Neural crest cell (in vitro differentiated cells): ENCODE data around the gene TBC1D2B. TPM values are rescaled to one million over a fixed set of nuclear protein-coding genes. Genes with fewer than 3 reads are reported as not detected.

Experiments
- DNase-seq: peaks from one replicate; pipeline ENCODE4 v3.0.0; 2021; ENCODE audit warnings: low read depth, mixed read lengths, low spot score
- H3K27ac Mint-ChIP-seq: one replicate; pipeline ENCODE4 v1.8.0; 2021; ENCODE audit warnings: mild to moderate bottlenecking, mixed read lengths; ENCODE audit not compliant: unreplicated experiment
- H3K27me3 Mint-ChIP-seq: 2 replicates; pipeline ENCODE4 v1.8.0; 2021; ENCODE audit warnings: low read depth, mild to moderate bottlenecking, mixed read lengths
- H3K36me3 Mint-ChIP-seq: 2 replicates; pipeline ENCODE4 v1.8.0; 2021; ENCODE audit warnings: low read depth, mild to moderate bottlenecking, mixed read lengths
- H3K4me1 Mint-ChIP-seq: 2 replicates; pipeline ENCODE4 v1.8.0; 2021; ENCODE audit warnings: mixed read lengths
- H3K4me3 Mint-ChIP-seq: one replicate; pipeline ENCODE4 v1.8.0; 2021; ENCODE audit warnings: mild to moderate bottlenecking, mixed read lengths
- H3K9me3 Mint-ChIP-seq: 2 replicates; pipeline ENCODE4 v1.8.0; 2021; ENCODE audit warnings: mixed read lengths
- total RNA-seq: library from RNA; stranded (reverse); gene quantifications from 2 replicates; pipeline ENCODE4 v1.2.1, GENCODE V29; 2021
- TF ChIP-seq, protein P1 (sequence below): fragments of 200-600 bp; sonication (generic); conservative IDR thresholded peaks from 2 replicates; pipeline ENCODE4 v1.5.0; 2021; ENCODE audit warnings: antibody characterized with exemption, mild to moderate bottlenecking

TBC1D2B gene
- total RNA-seq, 1 donor from 2014 or later, result 21.8 TPM

- Mint-ChIP-seq H3K36me3 (peaks cover 4% of the 10 kb centered on the region), H3K27ac (peak overlapping the region; percentile 78), H3K4me1 (no peaks in the 10 kb centered on the region), H3K27me3 (no peaks in the 10 kb centered on the region), H3K4me3 (no peak overlapping the region), H3K9me3 (no peaks in the 10 kb centered on the region)
- DNase-seq, result no peak
- TF ChIP-seq, protein P1, sequence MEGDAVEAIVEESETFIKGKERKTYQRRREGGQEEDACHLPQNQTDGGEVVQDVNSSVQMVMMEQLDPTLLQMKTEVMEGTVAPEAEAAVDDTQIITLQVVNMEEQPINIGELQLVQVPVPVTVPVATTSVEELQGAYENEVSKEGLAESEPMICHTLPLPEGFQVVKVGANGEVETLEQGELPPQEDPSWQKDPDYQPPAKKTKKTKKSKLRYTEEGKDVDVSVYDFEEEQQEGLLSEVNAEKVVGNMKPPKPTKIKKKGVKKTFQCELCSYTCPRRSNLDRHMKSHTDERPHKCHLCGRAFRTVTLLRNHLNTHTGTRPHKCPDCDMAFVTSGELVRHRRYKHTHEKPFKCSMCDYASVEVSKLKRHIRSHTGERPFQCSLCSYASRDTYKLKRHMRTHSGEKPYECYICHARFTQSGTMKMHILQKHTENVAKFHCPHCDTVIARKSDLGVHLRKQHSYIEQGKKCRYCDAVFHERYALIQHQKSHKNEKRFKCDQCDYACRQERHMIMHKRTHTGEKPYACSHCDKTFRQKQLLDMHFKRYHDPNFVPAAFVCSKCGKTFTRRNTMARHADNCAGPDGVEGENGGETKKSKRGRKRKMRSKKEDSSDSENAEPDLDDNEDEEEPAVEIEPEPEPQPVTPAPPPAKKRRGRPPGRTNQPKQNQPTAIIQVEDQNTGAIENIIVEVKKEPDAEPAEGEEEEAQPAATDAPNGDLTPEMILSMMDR, result no peak
Measured at GRCh38 chr15:78016860-78017259, 60.7 kb downstream of the TBC1D2B start.

DNA sequence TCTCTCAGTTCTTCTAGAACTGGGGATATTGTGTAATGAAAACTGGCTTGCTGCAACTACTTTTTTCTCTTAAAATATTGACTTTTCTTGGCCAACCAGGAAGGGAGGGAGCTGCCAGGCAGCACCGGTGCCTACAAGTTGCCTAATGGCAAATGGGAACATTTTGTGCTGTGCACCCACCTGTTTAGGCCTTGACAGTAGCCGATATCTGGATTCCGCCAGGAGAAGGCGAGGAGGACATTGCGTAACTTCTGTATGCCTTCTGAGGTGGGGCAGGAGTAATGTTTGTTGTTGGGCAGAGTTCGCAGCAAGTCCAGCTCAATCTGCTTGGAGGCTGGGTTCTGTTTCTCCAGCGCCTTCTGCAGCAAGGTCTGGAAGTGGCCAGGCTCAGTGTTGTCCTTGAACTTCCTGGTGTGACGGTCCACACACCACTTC, 64.9 kb downstream of the TBC1D2B start:
- no peak for DNase-seq
- TF ChIP-seq, protein P1, result no peak
- Mint-ChIP-seq H3K9me3 (no peaks in the 10 kb centered on the region), H3K27me3 (no peaks in the 10 kb centered on the region), H3K4me3 (no peak overlapping the region), H3K4me1 (peaks cover 5% of the 10 kb centered on the region), H3K36me3 (peaks cover 4% of the 10 kb centered on the region), H3K27ac (no peak overlapping the region)

DNA sequence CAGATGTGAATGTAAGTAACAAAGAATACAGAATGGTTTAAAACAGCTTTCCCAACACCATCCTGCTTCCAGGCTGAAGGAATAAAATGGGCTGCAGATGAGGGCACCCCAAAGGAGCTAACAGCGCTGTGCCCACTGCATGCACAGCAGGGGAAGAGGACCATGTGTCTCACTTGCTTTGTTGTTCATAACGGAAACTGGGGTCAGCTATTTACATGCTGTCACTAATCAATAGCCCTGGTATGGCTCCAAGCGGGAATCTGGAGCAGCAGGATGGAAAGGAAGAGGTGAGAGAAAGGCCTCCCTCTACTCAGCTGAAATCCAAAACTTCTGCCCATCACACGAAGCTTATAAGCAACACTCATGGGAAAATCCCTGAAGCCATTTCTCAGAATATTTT, 67.4 kb downstream of the TBC1D2B start:
- Mint-ChIP-seq H3K36me3 (peaks cover 4% of the 10 kb centered on the region), H3K4me1 (peaks cover 6% of the 10 kb centered on the region), H3K4me3 (no peak overlapping the region), H3K27me3 (no peaks in the 10 kb centered on the region), H3K9me3 (no peaks in the 10 kb centered on the region), H3K27ac (no peak overlapping the region)
- no peak for DNase-seq
- TF ChIP-seq, protein P1, result no peak

- H3K4me3 Mint-ChIP-seq, result no peak overlapping the region
- TF ChIP-seq, protein P1, result no peak
- H3K36me3 Mint-ChIP-seq, result peaks cover 4% of the 10 kb centered on the region
- no peaks in the 10 kb centered on the region for H3K9me3 Mint-ChIP-seq
- peaks cover 8% of the 10 kb centered on the region for H3K4me1 Mint-ChIP-seq
- H3K27ac Mint-ChIP-seq, result peak overlapping the region; percentile 12
- DNase-seq, result no peak
- H3K27me3 Mint-ChIP-seq, result no peaks in the 10 kb centered on the region
Measured at GRCh38 chr15:78007964-78008886, 69.3 kb downstream of the TBC1D2B start.

- Mint-ChIP-seq H3K27me3 (no peaks in the 10 kb centered on the region), H3K9me3 (no peaks in the 10 kb centered on the region), H3K4me1 (peaks cover 8% of the 10 kb centered on the region), H3K27ac (peak overlapping the region; percentile 51), H3K4me3 (no peak overlapping the region), H3K36me3 (peaks cover 6% of the 10 kb centered on the region)
- TF ChIP-seq, protein P1, result no peak
- no peak for DNase-seq
Measured at GRCh38 chr15:78007211-78007931, 70.1 kb downstream of the TBC1D2B start.
